Activated CD4-positive, alpha-beta T cell treated with anti-CD3 and anti-CD28 coated beads, Interleukin-2, amount 50 U/mL, for 1 hour (primary cell): ENCODE results near the gene SH3RF1.

Source experiments
- DNase-seq: peaks from one replicate; pipeline ENCODE4 v3.0.0-alpha.2; 2020

SH3RF1 gene

GRCh38 chr4:169058312-169058711 is 212.4 kb downstream of the SH3RF1 start:
- no peak for DNase-seq

DNA sequence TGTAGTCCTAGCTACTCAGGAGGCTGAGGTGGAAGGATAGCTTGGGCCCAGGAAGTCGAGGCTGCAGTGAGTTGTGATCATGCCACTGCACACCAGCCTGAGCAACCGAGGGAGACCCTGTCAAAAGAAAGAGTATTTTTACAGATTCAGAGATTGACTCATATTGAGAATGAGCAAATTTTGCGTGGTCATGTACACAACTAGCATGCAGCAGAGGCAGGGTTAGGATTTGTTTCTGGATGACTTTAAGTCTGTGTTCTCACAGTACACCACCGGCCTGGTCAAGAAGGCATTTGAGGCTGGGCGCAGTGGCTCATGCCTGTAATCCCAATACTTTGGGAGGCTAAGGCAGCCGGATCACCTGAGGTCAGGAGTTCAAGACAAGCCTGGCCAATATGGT is 215.9 kb downstream of the SH3RF1 start:
- no peak for DNase-seq

- DNase-seq, result no peak
Measured at GRCh38 chr4:169052594-169052945, 218.2 kb downstream of the SH3RF1 start.

DNA sequence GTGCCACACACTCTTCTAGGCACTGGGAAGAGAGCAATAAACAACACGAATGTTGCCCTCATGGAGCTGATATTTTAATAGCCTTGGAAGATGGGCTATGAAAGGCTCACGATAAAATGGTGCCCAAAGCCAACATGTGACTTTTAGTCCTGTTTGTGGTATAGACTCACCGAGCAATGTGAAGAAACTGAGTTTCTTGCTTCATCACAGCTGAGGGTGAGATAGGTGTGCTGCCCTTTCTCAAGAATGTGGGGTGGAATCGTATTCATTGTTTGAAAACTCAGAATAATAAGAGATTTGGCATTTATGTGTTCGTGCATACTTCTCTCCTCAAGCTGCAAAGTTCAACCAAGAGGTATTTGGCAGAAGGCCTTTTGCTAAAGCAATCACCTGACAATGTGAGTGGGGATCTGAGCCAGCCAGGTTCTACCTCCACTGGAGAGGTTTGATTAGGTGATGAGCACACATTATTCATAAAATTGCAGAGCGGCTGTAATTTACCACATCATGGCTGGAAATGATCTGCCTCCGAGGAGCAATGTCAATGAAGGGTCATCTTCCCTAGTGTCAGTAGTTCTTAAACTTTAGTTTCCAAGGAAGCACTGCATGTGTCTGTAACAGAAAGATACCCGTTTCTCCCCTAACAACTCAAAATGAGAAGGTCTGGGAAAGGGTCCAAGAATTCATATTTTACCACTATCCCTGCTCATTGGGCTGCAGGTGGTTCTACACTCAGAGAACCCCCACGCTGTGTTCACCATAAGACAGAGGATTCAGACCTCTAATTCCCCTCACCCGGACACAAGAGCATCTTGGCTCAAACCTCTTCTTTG is 218.8 kb downstream of the SH3RF1 start:
- DNase-seq, result no peak

- DNase-seq, result no peak
Measured at GRCh38 chr4:169050881-169051760, 219.6 kb downstream of the SH3RF1 start.

GRCh38 chr4:169050284-169050683 is 220.5 kb downstream of the SH3RF1 start:
- no peak for DNase-seq

GRCh38 chr4:169048868-169049414 is 221.8 kb downstream of the SH3RF1 start:
- no peak for DNase-seq

DNA sequence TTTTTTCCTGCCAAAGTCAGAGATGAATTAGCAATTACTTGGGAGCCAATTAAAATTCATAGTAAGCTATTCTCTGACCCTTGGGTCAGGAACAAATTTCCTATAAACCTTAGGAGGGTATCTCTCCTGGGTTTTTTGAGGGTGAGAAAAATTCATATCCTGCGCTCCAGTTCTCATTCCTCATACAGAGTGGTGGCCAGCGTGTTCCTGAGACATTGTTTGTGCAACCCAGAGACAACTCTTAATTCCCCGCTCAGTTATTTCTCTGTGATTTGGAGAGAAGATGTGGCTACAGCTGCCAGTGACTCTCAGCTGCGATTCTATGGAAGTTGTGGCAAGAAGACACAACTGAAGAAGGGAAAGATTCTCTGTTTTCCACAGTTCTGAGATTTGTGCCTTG is 222.8 kb downstream of the SH3RF1 start:
- DNase-seq, result no peak

DNA sequence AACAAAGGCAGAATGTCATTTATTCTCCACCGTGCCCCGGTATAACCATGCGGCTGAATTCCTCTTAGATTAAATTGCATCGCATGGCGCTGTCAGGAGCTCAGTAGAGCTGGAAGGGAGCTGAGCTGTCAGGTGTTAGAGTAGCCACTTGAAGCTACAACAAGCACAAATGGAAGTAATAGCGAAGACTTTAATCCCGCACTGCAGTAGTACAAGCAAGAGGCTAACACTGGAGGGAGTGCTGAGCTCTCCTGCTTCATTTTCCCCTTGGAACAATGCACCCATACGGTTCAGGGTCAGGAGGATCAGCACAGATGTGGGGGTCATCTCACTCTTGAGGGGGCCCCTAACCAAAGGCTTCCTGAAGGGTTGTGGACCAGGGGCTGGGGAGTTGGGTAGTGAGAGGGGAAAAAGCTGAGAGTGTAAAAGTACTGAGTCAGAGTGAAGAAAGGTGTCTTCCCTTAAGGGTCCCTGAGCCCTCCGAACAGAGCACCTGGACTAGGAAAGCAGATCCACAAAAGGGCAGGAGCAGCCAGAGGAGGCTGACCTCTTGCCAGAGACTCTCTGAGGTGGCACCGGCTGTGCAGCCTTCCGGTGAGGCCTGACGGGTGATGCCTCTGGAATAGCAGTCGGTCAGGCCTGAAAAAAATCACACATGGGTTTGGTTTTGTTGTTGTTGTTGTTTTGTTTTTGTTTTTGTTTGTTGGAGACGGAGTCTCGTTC is 224.7 kb downstream of the SH3RF1 start:
- DNase-seq, result no peak

DNA sequence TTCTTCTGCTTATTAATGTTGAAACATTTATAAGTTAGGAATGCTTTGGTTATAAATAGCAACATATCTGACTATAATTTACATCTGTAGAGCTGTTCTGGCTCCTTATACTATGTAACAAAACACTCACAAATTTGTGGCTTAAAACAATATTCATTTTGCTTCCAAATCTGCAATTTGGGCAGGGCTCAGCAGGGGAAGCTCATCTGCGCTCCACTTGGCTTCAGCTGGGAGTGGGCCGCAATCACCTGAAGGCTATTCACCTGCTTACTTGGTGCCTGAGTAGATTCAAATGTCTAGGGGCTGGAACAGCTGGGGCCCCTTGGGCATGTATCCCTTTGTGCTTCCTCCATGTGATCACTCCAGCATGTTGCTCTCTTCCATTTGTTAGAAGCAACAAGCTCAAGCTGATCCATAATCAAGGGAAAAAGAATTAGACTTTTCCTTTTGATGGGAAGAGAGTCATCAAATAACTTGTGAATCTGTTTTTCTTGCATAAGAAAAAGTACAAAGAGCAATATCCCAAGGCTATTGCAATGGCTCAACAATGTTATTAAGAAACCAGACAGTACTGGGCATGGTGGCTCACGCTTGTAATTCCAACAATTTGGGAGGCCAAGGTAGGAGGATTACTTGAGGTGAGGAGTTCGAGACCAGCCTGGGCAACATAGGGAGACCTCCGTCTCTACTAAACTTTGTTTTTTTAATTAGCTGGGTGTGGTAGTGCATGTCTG is 225.9 kb downstream of the SH3RF1 start:
- no peak for DNase-seq
